ENCODE results near the gene RAPGEF5. TPM values are rescaled to one million over a fixed set of nuclear protein-coding genes. Genes with fewer than 3 reads are reported as not detected.

RAPGEF5 gene
- total RNA-seq, 1 donor from 2014 or later: 12.4 TPM

GRCh38 chr7:22197376-22197775 lies 159.6 kb downstream of the RAPGEF5 start:
- ChIA-PET CTCF (no interaction called here), POLR2A (no interaction called here)
- H3K36me3 Mint-ChIP-seq (ENCODE audit: low read depth): no peaks in the 10 kb centered on the region
- no peak overlapping the region for H3K27ac Mint-ChIP-seq
- ATAC-seq (ENCODE audit: low read depth) (no peak), DNase-seq (no peak)
- H3K9me3 Mint-ChIP-seq: no peaks in the 10 kb centered on the region
- H3K4me1 Mint-ChIP-seq: no peaks in the 10 kb centered on the region
- H3K4me3 Mint-ChIP-seq: no peak overlapping the region
- TF ChIP-seq CTCF (IDR thresholded peaks at IDR 0.05): no peak
- no peaks in the 10 kb centered on the region for H3K27me3 Mint-ChIP-seq
- intact Hi-C loops (cut with micrococcal nuclease): no loop called here

DNA sequence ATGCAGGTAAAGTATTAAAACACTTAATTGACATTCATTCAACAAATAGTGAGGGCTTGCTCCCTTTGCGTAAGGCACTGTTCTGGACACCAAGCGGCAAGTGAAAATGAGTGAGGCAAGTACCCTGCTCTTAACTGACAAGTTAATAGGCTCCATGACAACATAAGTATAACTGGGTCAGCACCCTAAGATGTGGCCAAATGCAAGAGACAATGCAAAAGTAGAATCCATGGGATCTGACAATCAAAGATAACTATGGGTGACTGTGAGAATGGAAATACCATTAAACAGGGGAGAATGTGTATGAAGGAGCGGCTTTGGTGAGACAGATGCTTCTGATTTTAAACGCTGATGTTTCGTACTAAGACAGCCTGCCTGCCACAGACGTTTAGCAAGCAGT lies 160.5 kb downstream of the RAPGEF5 start:
- ChIA-PET CTCF (no interaction called here), POLR2A (no interaction called here)
- Mint-ChIP-seq H3K27me3 (no peaks in the 10 kb centered on the region), H3K27ac (no peak overlapping the region), H3K4me3 (no peak overlapping the region), H3K9me3 (no peaks in the 10 kb centered on the region), H3K36me3 (ENCODE audit: low read depth) (no peaks in the 10 kb centered on the region), H3K4me1 (no peaks in the 10 kb centered on the region)
- DNase-seq (no peak), ATAC-seq (ENCODE audit: low read depth) (no peak)
- TF ChIP-seq CTCF (IDR thresholded peaks at IDR 0.05): no peak
- intact Hi-C loops (cut with micrococcal nuclease): no loop called here

- no peaks in the 10 kb centered on the region for H3K36me3 Mint-ChIP-seq (ENCODE audit: low read depth)
- intact Hi-C loops (cut with micrococcal nuclease): no loop called here
- TF ChIP-seq CTCF (IDR thresholded peaks at IDR 0.05): no peak
- ChIA-PET POLR2A (no interaction called here), CTCF (no interaction called here)
- DNase-seq (no peak), ATAC-seq (ENCODE audit: low read depth) (no peak)
- no peak overlapping the region for H3K27ac Mint-ChIP-seq
- no peaks in the 10 kb centered on the region for H3K9me3 Mint-ChIP-seq
- no peaks in the 10 kb centered on the region for H3K4me1 Mint-ChIP-seq
- H3K4me3 Mint-ChIP-seq: no peak overlapping the region
- H3K27me3 Mint-ChIP-seq: no peaks in the 10 kb centered on the region
Observed at GRCh38 chr7:22195397-22196172, 161.4 kb downstream of the RAPGEF5 start.

- H3K27me3 Mint-ChIP-seq: no peaks in the 10 kb centered on the region
- H3K27ac Mint-ChIP-seq: no peak overlapping the region
- H3K4me1 Mint-ChIP-seq: no peaks in the 10 kb centered on the region
- no peak overlapping the region for H3K4me3 Mint-ChIP-seq
- no peak for ATAC-seq (ENCODE audit: low read depth)
- POLR2A ChIA-PET: no interaction called here
- CTCF ChIA-PET: no interaction called here
- no peaks in the 10 kb centered on the region for H3K9me3 Mint-ChIP-seq
- intact Hi-C loops (cut with micrococcal nuclease): no loop called here
- no peaks in the 10 kb centered on the region for H3K36me3 Mint-ChIP-seq (ENCODE audit: low read depth)
- TF ChIP-seq CTCF (IDR thresholded peaks at IDR 0.05): no peak
- DNase-seq: no peak
Observed at GRCh38 chr7:22194658-22195273, 162.2 kb downstream of the RAPGEF5 start.

GRCh38 chr7:22193450-22193983 lies 163.4 kb downstream of the RAPGEF5 start:
- H3K36me3 Mint-ChIP-seq (ENCODE audit: low read depth): no peaks in the 10 kb centered on the region
- no peak overlapping the region for H3K27ac Mint-ChIP-seq
- intact Hi-C loops (cut with micrococcal nuclease): no loop called here
- TF ChIP-seq CTCF (IDR thresholded peaks at IDR 0.05): no peak
- POLR2A ChIA-PET: no interaction called here
- no peak for ATAC-seq (ENCODE audit: low read depth)
- no peak for DNase-seq
- CTCF ChIA-PET: interaction anchor here (0.7 kb wide), 1 partner anchor 39 kb away, joined by 3 read pairs; no protein-coding TSS in a partner anchor
- H3K4me3 Mint-ChIP-seq: no peak overlapping the region
- no peaks in the 10 kb centered on the region for H3K4me1 Mint-ChIP-seq
- no peaks in the 10 kb centered on the region for H3K27me3 Mint-ChIP-seq
- no peaks in the 10 kb centered on the region for H3K9me3 Mint-ChIP-seq

All from activated B cell treated with CpG ODN at 0.5 μM for 24 hours (primary cell).